Erythroblast (primary cell): Measurements from ENCODE around the gene OCA2.
"Not testable (repeated sequence)": the region's sequence is repeated elsewhere in the genome, so short reads cannot be mapped to it uniquely, and the experiment has no call there.

Experiments
- DNase-seq, 2 experiments: peaks; one replicate each; lab custom pipeline; 2025; lab: John Stamatoyannopoulos, UW
- GATA1 ChIP-seq: IDR thresholded peaks from 2 replicates; pipeline ENCODE4 v1.6.1; 2011; ENCODE audit warnings: low read depth, mild to moderate bottlenecking, control low read depth, low read length, moderate library complexity
- POLR2A ChIP-seq: IDR thresholded peaks from 2 replicates; pipeline ENCODE4 v1.6.1; 2011; ENCODE audit warnings: mild to moderate bottlenecking, low read length

Gene OCA2

GRCh38 chr15:27850050-27850449, 249.1 kb downstream of the OCA2 start:
- TF ChIP-seq POLR2A (no peak), GATA1 (no peak)
- no peak for DNase-seq

GRCh38 chr15:27848936-27849335, 250.2 kb downstream of the OCA2 start:
- not testable (repeated sequence) for DNase-seq

DNA sequence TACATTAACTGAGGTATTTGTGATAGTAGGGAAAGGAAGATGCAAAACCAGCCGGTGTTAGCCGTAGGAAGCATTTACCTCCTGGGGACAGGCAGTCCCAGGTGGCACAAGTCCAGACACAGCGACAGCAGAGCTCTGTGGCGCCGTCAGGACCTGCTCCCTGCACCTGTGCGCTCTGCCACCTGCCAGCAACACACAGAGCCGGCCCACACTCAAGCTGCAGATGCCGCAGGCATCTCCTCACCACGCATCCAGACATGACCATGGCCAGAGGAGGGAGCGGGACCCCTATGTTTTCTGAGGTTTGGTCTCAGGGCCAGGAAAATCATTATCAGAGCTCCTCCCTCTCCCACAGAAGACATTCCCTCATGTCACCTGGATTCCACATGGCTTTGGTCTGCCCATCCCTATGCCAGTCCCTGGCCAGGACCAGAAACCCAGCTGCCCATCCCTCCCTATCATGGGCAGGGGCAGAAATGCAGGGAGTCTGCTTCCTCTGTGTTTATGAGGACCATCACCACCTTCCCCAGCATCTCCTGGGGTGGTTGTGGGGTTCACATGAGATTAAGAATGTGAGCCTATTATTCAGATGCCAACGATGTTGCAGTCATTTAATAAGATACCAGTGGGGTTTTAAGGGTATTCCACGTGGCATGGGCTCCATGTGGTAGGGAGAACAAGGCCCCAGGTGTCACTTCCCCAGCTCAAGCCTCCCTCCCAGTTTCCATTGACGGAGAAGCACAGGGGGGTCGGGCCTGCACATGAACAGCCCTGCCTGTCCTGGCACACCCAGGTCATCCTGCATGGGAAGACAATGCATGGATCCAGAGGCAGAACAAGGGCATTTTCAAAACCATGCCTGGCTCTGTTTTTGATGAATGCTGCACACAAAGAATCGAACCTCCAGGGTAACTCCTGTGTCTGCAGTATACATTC, 251.1 kb downstream of the OCA2 start:
- DNase-seq = no peak
- no peak for TF ChIP-seq GATA1
- no peak for TF ChIP-seq POLR2A

GRCh38 chr15:27846722-27847395, 252.3 kb downstream of the OCA2 start:
- TF ChIP-seq POLR2A (no peak), GATA1 (no peak)
- DNase-seq = no peak

- no peak for TF ChIP-seq GATA1
- DNase-seq = no peak
These were observed 253.4 kb downstream of the OCA2 start for GRCh38 chr15:27845535-27846369.

DNA sequence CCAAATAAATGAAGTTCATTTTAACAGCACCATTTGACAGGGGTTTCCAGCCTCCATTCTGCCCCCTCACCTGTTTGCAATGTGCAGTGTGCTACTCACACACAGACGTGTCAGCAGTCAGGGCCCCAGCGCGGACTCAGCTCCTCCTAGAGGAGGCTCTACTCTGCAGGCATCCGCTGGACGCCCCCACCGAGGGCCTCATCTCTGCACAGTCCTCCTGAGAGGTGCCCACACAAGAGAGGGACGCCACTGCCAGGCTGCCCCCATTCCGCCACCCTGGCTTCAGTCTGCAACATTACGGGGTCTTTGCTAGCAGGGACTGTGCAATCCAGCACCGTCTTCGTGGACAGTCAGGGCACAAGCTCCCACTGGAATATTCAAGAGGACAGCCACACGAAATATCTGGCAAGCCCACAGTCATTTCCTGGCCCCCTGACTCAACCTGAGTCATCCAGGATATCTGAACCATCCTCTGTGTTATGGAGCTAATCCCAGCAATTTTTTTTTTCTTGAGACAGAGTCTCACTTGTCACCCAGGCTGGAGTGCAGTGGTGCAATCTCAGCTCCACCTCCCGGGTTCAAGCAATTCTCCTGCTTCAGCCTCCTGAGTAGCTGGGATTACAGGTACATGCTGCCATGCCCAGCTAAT, 255.0 kb downstream of the OCA2 start:
- DNase-seq = no peak
- TF ChIP-seq GATA1 (no peak), POLR2A (no peak)

DNA sequence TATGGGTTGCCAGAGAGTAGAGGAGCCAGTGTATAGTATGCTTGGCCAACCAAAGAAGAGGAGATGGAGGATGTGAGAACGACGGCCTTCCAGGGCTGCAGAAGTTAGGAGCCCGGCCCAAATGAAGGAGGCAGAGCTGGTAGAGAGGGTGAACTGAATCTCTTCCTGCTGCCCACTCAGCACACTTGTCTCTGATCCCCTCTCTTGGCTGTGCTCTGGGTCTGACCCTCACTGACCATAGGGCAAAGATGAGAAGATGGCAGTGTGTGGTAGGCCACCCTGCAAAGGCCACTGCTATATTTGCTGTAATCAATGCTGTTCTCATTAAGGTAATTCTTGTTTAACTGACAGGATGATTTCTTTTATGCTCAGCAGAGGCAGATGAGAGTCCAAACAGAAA, 256.0 kb downstream of the OCA2 start:
- no peak for DNase-seq
- no peak for TF ChIP-seq GATA1
- TF ChIP-seq POLR2A = no peak

DNA sequence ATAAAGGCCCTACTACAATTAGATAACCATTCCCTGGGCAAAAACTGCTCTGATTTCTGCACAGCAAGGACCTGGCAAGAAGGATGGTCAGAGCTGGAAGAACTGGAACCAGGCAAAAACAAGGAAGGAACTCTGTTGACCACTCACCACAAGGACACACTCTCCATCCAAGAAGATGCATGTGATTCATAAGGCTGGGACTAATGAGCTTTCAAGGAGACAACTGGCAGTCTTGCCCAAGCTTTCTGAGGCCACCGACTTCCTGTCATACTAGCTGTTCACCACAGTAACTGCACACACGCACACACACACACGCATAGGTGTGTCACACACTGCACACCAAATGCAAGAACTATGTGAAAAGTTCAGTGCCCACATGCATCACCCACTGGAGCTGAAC, 256.6 kb downstream of the OCA2 start:
- DNase-seq = no peak
- TF ChIP-seq GATA1 = no peak
- no peak for TF ChIP-seq POLR2A

DNA sequence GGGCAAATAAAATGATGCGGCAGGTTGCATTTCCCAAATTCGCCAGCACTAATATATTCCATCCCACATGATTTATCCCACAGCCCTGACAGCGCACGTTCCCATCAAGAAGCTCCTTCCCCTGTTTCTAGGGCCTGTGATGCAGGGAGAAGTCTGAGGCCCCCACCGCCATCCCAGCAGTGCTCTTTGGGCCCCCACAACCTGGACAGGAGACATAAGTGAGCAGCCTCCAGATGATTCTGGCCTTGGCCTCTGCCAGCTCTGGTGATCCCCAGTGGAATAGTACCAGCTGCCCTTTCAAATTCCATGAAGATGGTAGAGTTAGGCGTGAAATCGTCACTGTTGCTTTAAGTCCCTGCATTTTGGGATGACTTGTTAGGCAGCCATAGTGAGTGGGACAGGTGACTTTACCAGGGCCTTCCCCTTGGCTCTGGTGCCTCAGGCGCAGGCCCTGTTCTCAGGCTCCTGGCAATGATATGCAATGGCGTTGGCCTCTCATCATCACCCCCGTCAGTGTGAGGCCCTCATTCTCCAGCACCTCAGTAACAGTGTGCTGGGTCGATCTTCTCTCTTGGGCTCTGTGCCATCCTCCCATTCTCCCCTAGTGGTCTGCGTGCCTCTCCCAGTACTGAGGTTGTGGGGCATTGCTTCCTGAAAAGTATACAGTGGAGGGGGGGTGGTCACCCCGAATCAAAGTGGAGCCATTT, 263.7 kb downstream of the OCA2 start:
- no peak for DNase-seq
- TF ChIP-seq POLR2A = no peak
- TF ChIP-seq GATA1 = no peak

GRCh38 chr15:27834684-27835083, 264.4 kb downstream of the OCA2 start:
- no peak for TF ChIP-seq GATA1
- TF ChIP-seq POLR2A = no peak
- no peak for DNase-seq

GRCh38 chr15:27833974-27834373, 265.1 kb downstream of the OCA2 start:
- DNase-seq = no peak
- TF ChIP-seq POLR2A (no peak), GATA1 (no peak)

- DNase-seq = no peak
- no peak for TF ChIP-seq GATA1
- no peak for TF ChIP-seq POLR2A
These were observed 265.9 kb downstream of the OCA2 start for GRCh38 chr15:27833178-27833577.

DNA sequence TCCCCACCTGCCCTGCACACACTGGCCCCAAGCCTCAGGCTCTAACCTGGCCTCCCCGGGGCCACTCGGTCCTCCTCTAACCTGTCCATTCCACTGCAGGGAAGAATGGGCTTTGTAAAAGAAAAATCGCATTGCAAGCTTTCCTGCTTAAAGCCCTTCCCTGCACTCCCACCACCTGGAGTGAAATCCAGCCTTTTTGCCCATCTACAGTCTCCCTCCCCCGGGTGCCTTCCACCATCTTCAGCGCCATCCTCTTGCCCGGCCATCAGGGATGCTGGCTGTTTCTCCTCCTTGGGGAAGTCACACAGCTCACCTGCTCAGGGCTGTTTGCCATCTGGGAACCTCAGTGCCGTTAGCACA, 266.9 kb downstream of the OCA2 start:
- no peak for TF ChIP-seq GATA1
- TF ChIP-seq POLR2A = no peak
- DNase-seq = no peak
